GM19372 (cell line): Measurements from ENCODE around the gene UGGT2.
A peak's percentile ranks its signal among the peaks of the same experiment; 100 is the strongest.
"Not testable (repeated sequence)": the region's sequence is repeated elsewhere in the genome, so short reads cannot be mapped to it uniquely, and the experiment has no call there.

Experiments
- ATAC-seq: cut with Tn5 transposase; IDR thresholded peaks from one replicate; pipeline ENCODE4 v1.9.1; 2021; ENCODE audit warnings: mild to moderate bottlenecking, low read depth, moderate library complexity; ENCODE audit not compliant: unreplicated experiment

UGGT2 gene

GRCh38 chr13:95918860-95919259 lies 134.3 kb downstream of the UGGT2 start:
- no peak for ATAC-seq

- ATAC-seq, result no peak
Observed at GRCh38 chr13:95914991-95915501, 138.2 kb downstream of the UGGT2 start.

- no peak for ATAC-seq
Observed at GRCh38 chr13:95906999-95907398, 146.2 kb downstream of the UGGT2 start.

- ATAC-seq, result no peak
Observed at GRCh38 chr13:95903569-95903968, 149.6 kb downstream of the UGGT2 start.

- no peak for ATAC-seq
Observed at GRCh38 chr13:95902741-95903140, 150.5 kb downstream of the UGGT2 start.

GRCh38 chr13:95898256-95898655 lies 154.9 kb downstream of the UGGT2 start:
- no peak for ATAC-seq

- ATAC-seq, result no peak
Observed at GRCh38 chr13:95896301-95896700, 156.9 kb downstream of the UGGT2 start.

- no peak for ATAC-seq
Observed at GRCh38 chr13:95893861-95894260, 159.3 kb downstream of the UGGT2 start.

- ATAC-seq, result no peak
Observed at GRCh38 chr13:95882121-95882520, 171.1 kb downstream of the UGGT2 start.

- ATAC-seq, result no peak
Observed at GRCh38 chr13:95880331-95880730, 172.9 kb downstream of the UGGT2 start.

GRCh38 chr13:95874286-95874685 lies 178.9 kb downstream of the UGGT2 start:
- ATAC-seq, result no peak

- ATAC-seq, result no peak
Observed at GRCh38 chr13:95870421-95870820, 182.8 kb downstream of the UGGT2 start.

GRCh38 chr13:95865080-95865615 lies 188.1 kb downstream of the UGGT2 start:
- ATAC-seq, result no peak

GRCh38 chr13:95862408-95862807 lies 190.8 kb downstream of the UGGT2 start:
- no peak for ATAC-seq

- no peak for ATAC-seq
Observed at GRCh38 chr13:95861296-95861695, 191.9 kb downstream of the UGGT2 start.

GRCh38 chr13:95858286-95859075 lies 194.7 kb downstream of the UGGT2 start:
- no peak for ATAC-seq

- not testable (repeated sequence) for ATAC-seq
Observed at GRCh38 chr13:95845656-95846055, 207.5 kb downstream of the UGGT2 start.

- no peak for ATAC-seq
Observed at GRCh38 chr13:95842898-95843297, 210.3 kb downstream of the UGGT2 start.

- no peak for ATAC-seq
Observed at GRCh38 chr13:95841894-95842293, 211.3 kb downstream of the UGGT2 start.

GRCh38 chr13:95834134-95834765 lies 219.0 kb downstream of the UGGT2 start:
- ATAC-seq, result peak; percentile 93

- ATAC-seq, result no peak
Observed at GRCh38 chr13:95833719-95834118, 219.5 kb downstream of the UGGT2 start.

- no peak for ATAC-seq
Observed at GRCh38 chr13:95833126-95833525, 220.1 kb downstream of the UGGT2 start.
